ENCODE results near the gene ACSF3.

ACSF3 gene

DNA sequence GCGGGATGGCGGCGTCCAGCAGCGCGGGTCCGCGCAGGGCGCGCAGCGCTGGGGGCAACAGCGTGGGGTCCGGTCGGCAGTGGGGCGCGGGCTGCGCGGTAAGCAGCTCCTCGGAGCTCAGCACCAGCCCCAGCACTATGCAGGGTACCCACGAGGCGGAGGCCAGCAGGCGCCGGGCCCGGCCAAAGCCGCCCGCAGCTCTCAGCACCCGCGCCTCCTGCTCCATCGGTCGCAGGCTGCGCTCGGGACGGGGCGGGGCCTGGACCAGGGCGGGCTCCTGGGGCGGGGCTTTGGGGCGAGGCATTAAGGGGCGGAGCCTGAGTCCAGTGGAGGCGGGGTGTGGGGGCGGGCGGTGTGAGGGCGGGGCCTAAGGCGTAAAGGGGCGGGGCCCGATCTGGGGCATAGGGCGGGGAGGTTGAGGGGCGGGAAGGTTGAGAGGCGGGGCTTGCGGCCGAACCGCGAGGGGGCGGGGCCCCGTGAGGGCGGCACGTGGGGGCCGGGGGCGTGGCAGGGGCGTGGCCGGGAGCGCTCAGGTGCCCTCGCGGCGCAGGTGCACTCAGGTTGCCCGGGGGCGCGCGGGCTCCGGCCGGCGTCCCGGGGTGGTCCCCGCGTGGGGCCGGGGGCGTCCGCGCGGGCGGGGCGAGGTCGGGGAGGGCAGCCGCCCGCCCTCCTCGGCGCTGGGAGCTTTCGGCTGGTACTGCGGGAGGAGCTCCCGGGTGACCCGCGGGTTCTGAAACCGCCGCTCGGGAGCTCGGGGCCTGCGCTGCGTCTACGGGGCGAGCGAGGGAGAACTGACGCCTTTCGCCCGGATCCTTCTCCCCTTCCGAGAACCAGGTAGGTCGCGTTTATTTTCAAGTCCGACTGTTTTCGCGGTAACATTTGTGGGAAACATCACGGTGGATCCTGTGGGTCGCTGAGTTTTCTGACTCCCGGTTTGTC lies 108.1 kb downstream of the ACSF3 start:
- no peak for DNase-seq (ENCODE audit: low spot score)

DNA sequence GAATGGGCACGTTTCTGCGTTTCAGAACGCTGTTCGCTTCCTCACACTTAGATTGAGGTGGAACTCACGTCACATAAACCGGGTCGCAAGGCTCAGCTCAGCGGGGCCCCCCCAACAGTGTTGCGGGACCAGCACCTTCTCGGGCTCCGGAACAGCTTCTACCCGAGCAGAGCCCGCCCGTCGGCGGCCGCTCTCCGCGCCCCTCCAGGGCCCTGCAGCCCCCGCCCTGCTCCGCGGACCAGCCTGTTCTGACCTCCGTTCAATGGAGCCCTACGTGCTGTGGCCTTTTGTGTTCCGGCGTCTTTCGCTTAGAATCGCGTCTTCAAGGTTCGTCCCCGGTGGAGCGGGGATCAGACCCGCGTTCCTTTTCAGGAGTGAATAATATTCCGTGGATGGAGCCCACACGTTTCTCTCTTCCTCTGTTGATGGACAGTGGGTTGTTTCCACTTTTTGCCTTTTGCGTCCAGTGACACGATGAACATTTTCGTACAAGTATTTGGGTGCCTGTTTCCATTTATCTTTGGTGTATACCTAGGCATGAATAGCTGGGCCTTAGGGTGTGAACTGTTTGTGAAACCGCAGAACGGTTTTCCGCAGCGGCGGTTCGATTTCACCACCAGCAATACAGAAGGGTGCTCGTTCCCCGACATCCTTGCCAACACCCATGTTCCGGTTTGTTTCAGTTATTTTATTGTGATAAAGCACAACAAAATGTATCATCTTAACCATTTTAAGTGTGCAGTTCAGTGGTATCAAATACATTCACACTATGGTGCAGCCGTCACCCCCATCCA lies 109.0 kb downstream of the ACSF3 start:
- DNase-seq (ENCODE audit: low spot score) = no peak
